SK-N-SH (cell line): ENCODE data around the gene CAD.
"Not testable (repeated sequence)": the region's sequence is repeated elsewhere in the genome, so short reads cannot be mapped to it uniquely, and the experiment has no call there.

Experiments
- MXI1 ChIP-seq: IDR thresholded peaks from 2 replicates; pipeline ENCODE4 v1.6.1; 2012; ENCODE audit warnings: mild to moderate bottlenecking, low read depth, low read length, improper control_type of control experiment
- POLR2AphosphoS5 ChIP-seq: IDR thresholded peaks from 2 replicates; pipeline ENCODE4 v1.6.1; 2012; ENCODE audit warnings: low read depth, low read length
- SIN3A ChIP-seq: IDR thresholded peaks from 2 replicates; pipeline ENCODE4 v1.6.1; 2012; ENCODE audit warnings: low read depth, mild to moderate bottlenecking, low read length, moderate library complexity, borderline replicate concordance
- TF ChIP-seq, protein P1 (sequence below): IDR thresholded peaks from 2 replicates; pipeline ENCODE4 v1.4.0; 2012; ENCODE audit warnings: low read depth
- TF ChIP-seq, protein P2 (sequence below): fragments of 200-600 bp; sonication (generic); IDR thresholded peaks from 2 replicates; pipeline ENCODE4 v1.6.1; 2017; ENCODE audit warnings: antibody characterized with exemption, mild to moderate bottlenecking, moderate library complexity
- TF ChIP-seq, protein P3 (sequence below): IDR thresholded peaks from 2 replicates; pipeline ENCODE4 v1.6.1; 2012; ENCODE audit warnings: mild to moderate bottlenecking, low read depth, low read length, moderate library complexity
- TF ChIP-seq, protein P4 (sequence below): fragments of 150-350 bp; IDR thresholded peaks from 2 replicates; pipeline ENCODE4 v1.6.1; 2017; ENCODE audit warnings: antibody characterized with exemption, low read length, low read depth, borderline replicate concordance

DNA sequence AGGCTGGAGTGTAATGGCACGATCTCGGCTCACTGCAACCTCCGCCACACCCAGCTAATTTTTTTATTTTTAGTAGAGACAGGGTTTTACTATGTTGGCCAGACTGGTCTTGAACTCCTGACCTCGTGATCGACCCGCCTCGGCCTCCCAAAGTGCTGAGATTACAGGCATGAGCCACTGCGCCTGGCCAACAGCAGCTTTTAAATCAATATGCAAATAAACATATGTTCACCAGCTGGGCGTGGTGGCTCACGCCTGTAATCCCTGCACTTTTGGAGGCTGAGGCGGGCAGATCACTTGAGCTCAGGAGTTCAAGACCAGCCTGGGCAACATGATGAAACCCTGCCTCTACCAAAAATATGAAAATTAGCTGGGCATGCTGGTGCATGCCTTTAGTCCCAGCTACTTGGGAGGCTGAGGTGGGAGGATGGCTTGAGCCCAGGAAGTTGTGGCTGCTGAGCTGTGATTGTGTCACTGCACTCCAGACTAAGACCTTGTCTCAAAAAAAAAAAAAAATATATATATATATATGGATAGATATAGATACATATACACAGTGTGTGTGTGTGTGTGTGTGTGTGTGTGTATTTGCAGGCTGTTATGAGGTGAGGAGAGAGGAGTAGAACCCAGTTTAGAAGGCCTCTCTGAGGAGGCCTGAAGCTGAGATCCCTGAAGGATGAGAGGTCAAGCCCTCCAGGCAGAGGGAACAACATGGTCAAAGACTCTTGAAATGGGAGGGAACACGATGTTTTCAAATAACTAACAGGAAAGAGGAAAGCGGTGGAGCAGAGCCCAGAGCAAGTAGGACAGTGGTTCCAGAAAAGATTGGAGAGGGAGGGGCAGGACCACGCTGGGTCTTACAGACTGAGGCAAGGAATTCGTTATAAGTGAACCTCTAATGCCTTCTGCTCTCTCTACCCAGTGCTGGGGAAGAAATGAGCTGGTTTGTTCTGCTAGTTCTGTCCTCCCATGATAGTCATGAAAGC, 55.7 kb downstream of the CAD start:
- TF ChIP-seq, protein P1, sequence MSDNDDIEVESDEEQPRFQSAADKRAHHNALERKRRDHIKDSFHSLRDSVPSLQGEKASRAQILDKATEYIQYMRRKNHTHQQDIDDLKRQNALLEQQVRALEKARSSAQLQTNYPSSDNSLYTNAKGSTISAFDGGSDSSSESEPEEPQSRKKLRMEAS, result not testable (repeated sequence)
- TF ChIP-seq, protein P2, sequence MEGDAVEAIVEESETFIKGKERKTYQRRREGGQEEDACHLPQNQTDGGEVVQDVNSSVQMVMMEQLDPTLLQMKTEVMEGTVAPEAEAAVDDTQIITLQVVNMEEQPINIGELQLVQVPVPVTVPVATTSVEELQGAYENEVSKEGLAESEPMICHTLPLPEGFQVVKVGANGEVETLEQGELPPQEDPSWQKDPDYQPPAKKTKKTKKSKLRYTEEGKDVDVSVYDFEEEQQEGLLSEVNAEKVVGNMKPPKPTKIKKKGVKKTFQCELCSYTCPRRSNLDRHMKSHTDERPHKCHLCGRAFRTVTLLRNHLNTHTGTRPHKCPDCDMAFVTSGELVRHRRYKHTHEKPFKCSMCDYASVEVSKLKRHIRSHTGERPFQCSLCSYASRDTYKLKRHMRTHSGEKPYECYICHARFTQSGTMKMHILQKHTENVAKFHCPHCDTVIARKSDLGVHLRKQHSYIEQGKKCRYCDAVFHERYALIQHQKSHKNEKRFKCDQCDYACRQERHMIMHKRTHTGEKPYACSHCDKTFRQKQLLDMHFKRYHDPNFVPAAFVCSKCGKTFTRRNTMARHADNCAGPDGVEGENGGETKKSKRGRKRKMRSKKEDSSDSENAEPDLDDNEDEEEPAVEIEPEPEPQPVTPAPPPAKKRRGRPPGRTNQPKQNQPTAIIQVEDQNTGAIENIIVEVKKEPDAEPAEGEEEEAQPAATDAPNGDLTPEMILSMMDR, result not testable (repeated sequence)
- TF ChIP-seq, protein P3, sequence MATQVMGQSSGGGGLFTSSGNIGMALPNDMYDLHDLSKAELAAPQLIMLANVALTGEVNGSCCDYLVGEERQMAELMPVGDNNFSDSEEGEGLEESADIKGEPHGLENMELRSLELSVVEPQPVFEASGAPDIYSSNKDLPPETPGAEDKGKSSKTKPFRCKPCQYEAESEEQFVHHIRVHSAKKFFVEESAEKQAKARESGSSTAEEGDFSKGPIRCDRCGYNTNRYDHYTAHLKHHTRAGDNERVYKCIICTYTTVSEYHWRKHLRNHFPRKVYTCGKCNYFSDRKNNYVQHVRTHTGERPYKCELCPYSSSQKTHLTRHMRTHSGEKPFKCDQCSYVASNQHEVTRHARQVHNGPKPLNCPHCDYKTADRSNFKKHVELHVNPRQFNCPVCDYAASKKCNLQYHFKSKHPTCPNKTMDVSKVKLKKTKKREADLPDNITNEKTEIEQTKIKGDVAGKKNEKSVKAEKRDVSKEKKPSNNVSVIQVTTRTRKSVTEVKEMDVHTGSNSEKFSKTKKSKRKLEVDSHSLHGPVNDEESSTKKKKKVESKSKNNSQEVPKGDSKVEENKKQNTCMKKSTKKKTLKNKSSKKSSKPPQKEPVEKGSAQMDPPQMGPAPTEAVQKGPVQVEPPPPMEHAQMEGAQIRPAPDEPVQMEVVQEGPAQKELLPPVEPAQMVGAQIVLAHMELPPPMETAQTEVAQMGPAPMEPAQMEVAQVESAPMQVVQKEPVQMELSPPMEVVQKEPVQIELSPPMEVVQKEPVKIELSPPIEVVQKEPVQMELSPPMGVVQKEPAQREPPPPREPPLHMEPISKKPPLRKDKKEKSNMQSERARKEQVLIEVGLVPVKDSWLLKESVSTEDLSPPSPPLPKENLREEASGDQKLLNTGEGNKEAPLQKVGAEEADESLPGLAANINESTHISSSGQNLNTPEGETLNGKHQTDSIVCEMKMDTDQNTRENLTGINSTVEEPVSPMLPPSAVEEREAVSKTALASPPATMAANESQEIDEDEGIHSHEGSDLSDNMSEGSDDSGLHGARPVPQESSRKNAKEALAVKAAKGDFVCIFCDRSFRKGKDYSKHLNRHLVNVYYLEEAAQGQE, result not testable (repeated sequence)
- TF ChIP-seq MXI1, POLR2AphosphoS5, SIN3A: not testable (repeated sequence)
- TF ChIP-seq, protein P4, sequence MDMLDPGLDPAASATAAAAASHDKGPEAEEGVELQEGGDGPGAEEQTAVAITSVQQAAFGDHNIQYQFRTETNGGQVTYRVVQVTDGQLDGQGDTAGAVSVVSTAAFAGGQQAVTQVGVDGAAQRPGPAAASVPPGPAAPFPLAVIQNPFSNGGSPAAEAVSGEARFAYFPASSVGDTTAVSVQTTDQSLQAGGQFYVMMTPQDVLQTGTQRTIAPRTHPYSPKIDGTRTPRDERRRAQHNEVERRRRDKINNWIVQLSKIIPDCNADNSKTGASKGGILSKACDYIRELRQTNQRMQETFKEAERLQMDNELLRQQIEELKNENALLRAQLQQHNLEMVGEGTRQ, result not testable (repeated sequence)
